ENCODE results near the gene VSX2. TPM values are rescaled to one million over a fixed set of nuclear protein-coding genes. Genes with fewer than 3 reads are reported as not detected.
A peak's percentile ranks its signal among the peaks of the same experiment; 100 is the strongest.

VSX2 gene
- total RNA-seq, 1 donor from 2014 or later: not detected

DNA sequence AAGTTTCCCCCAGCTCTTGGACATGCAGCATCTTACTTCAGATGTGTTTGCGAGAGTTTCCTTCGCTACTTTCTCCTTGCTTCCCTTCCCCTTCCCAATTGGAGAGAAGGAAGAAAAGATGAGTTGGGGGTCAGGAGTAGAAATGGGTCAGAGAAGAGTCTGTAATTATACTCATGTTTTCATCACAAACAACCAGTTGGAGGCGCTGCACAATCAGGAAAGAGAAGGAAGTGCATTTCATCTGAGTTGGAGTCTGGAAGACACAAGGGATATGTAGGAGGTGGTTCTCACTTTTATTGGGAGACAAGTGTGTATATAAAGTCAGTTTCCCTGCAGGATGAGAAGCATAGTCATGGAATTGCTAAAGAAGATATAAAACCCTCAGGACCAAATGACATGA lies 31.3 kb upstream of the VSX2 start:
- H3K9me3 ChIP-seq (ENCODE audit: control insufficient read depth in 3 of 3, low read length in 3 of 3): no peaks in the 10 kb centered on the region
- peaks cover 4 to 12% (median 9%) of the 10 kb centered on the region in 3 donors for H3K27me3 ChIP-seq (ENCODE audit: control insufficient read depth in 3 of 3, insufficient read depth in 3 of 3, low read length in 3 of 3)
- H3K36me3 ChIP-seq (ENCODE audit: control insufficient read depth in 3 of 3, insufficient read depth in 3 of 3, low read length in 3 of 3): peaks cover 0 to 6% (median 0%) of the 10 kb centered on the region in 3 donors
- H3K9ac ChIP-seq (ENCODE audit: low read depth in 1 of 3, low read length in 3 of 3): no peak overlapping the region
- H3K4me1 ChIP-seq (ENCODE audit: control insufficient read depth in 3 of 3, insufficient read depth in 3 of 3, low read length in 3 of 3): no peaks in the 10 kb centered on the region
- no peak overlapping the region for H3K4me3 ChIP-seq (ENCODE audit: low read length in 3 of 3)
- H3K27ac ChIP-seq (ENCODE audit: low read depth, low read length): no peak overlapping the region

GRCh38 chr14:74208642-74209041 lies 30.6 kb upstream of the VSX2 start:
- H3K9ac ChIP-seq (ENCODE audit: low read depth in 1 of 3, low read length in 3 of 3): no peak overlapping the region
- H3K4me1 ChIP-seq (ENCODE audit: control insufficient read depth in 3 of 3, insufficient read depth in 3 of 3, low read length in 3 of 3): no peaks in the 10 kb centered on the region

GRCh38 chr14:74211945-74212580 lies 27.2 kb upstream of the VSX2 start:
- Histone ChIP-seq H3K9ac (ENCODE audit: low read depth in 1 of 3, low read length in 3 of 3) (no peak overlapping the region), H3K27me3 (ENCODE audit: control insufficient read depth in 3 of 3, insufficient read depth in 3 of 3, low read length in 3 of 3) (peaks cover 4 to 23% (median 12%) of the 10 kb centered on the region in 3 donors), H3K27ac (ENCODE audit: low read depth, low read length) (no peak overlapping the region), H3K4me1 (ENCODE audit: control insufficient read depth in 3 of 3, insufficient read depth in 3 of 3, low read length in 3 of 3) (no peaks in the 10 kb centered on the region), H3K36me3 (ENCODE audit: control insufficient read depth in 3 of 3, insufficient read depth in 3 of 3, low read length in 3 of 3) (no peaks in the 10 kb centered on the region), H3K9me3 (ENCODE audit: control insufficient read depth in 3 of 3, low read length in 3 of 3) (no peaks in the 10 kb centered on the region), H3K4me3 (ENCODE audit: low read length in 3 of 3) (no peak overlapping the region)

More at GRCh38 chr14:74208642-74209041, 30.6 kb upstream of the VSX2 start:
- H3K4me3 ChIP-seq (ENCODE audit: low read length in 3 of 3): no peak overlapping the region
- no peaks in the 10 kb centered on the region for H3K36me3 ChIP-seq (ENCODE audit: control insufficient read depth in 3 of 3, insufficient read depth in 3 of 3, low read length in 3 of 3)
- no peak overlapping the region for H3K27ac ChIP-seq (ENCODE audit: low read depth, low read length)
- peaks cover 4 to 12% (median 10%) of the 10 kb centered on the region in 3 donors for H3K27me3 ChIP-seq (ENCODE audit: control insufficient read depth in 3 of 3, insufficient read depth in 3 of 3, low read length in 3 of 3)
- H3K9me3 ChIP-seq (ENCODE audit: control insufficient read depth in 3 of 3, low read length in 3 of 3): no peaks in the 10 kb centered on the region

GRCh38 chr14:74213907-74214803 lies 25.1 kb upstream of the VSX2 start:
- no peaks in the 10 kb centered on the region for H3K36me3 ChIP-seq (ENCODE audit: control insufficient read depth in 3 of 3, insufficient read depth in 3 of 3, low read length in 3 of 3)
- no peak overlapping the region for H3K4me3 ChIP-seq (ENCODE audit: low read length in 3 of 3)
- no peak overlapping the region for H3K9ac ChIP-seq (ENCODE audit: low read depth in 1 of 3, low read length in 3 of 3)
- no peaks in the 10 kb centered on the region for H3K9me3 ChIP-seq (ENCODE audit: control insufficient read depth in 3 of 3, low read length in 3 of 3)
- peaks cover 3 to 7% (median 6%) of the 10 kb centered on the region in 3 donors for H3K4me1 ChIP-seq (ENCODE audit: control insufficient read depth in 3 of 3, insufficient read depth in 3 of 3, low read length in 3 of 3)
- peaks cover 16 to 33% (median 22%) of the 10 kb centered on the region in 3 donors for H3K27me3 ChIP-seq (ENCODE audit: control insufficient read depth in 3 of 3, insufficient read depth in 3 of 3, low read length in 3 of 3)
- H3K27ac ChIP-seq (ENCODE audit: low read depth, low read length): no peak overlapping the region

GRCh38 chr14:74216671-74217070 lies 22.6 kb upstream of the VSX2 start:
- peaks cover 21 to 37% (median 28%) of the 10 kb centered on the region in 3 donors for H3K27me3 ChIP-seq (ENCODE audit: control insufficient read depth in 3 of 3, insufficient read depth in 3 of 3, low read length in 3 of 3)
- H3K9me3 ChIP-seq (ENCODE audit: control insufficient read depth in 3 of 3, low read length in 3 of 3): no peaks in the 10 kb centered on the region

GRCh38 chr14:74217672-74218448 lies 21.4 kb upstream of the VSX2 start:
- H3K36me3 ChIP-seq (ENCODE audit: control insufficient read depth in 3 of 3, insufficient read depth in 3 of 3, low read length in 3 of 3): no peaks in the 10 kb centered on the region
- peaks cover 18 to 37% (median 22%) of the 10 kb centered on the region in 3 donors for H3K27me3 ChIP-seq (ENCODE audit: control insufficient read depth in 3 of 3, insufficient read depth in 3 of 3, low read length in 3 of 3)
- no peaks in the 10 kb centered on the region for H3K9me3 ChIP-seq (ENCODE audit: control insufficient read depth in 3 of 3, low read length in 3 of 3)
- peak overlapping the region in 1 of 3 donors; percentile 40 for H3K9ac ChIP-seq (ENCODE audit: low read depth in 1 of 3, low read length in 3 of 3)
- H3K4me1 ChIP-seq (ENCODE audit: control insufficient read depth in 3 of 3, insufficient read depth in 3 of 3, low read length in 3 of 3): peaks cover 3 to 7% (median 6%) of the 10 kb centered on the region in 3 donors
- no peak overlapping the region for H3K27ac ChIP-seq (ENCODE audit: low read depth, low read length)
- peak overlapping the region in 2 of 3 donors; percentile 23 to 45 for H3K4me3 ChIP-seq (ENCODE audit: low read length in 3 of 3)

More at GRCh38 chr14:74216671-74217070, 22.6 kb upstream of the VSX2 start:
- peaks cover 3 to 7% (median 6%) of the 10 kb centered on the region in 3 donors for H3K4me1 ChIP-seq (ENCODE audit: control insufficient read depth in 3 of 3, insufficient read depth in 3 of 3, low read length in 3 of 3)
- H3K27ac ChIP-seq (ENCODE audit: low read depth, low read length): no peak overlapping the region
- H3K9ac ChIP-seq (ENCODE audit: low read depth in 1 of 3, low read length in 3 of 3): no peak overlapping the region
- no peak overlapping the region for H3K4me3 ChIP-seq (ENCODE audit: low read length in 3 of 3)
- no peaks in the 10 kb centered on the region for H3K36me3 ChIP-seq (ENCODE audit: control insufficient read depth in 3 of 3, insufficient read depth in 3 of 3, low read length in 3 of 3)

GRCh38 chr14:74218462-74218861 lies 20.8 kb upstream of the VSX2 start:
- H3K4me1 ChIP-seq (ENCODE audit: control insufficient read depth in 3 of 3, insufficient read depth in 3 of 3, low read length in 3 of 3): peaks cover 3 to 7% (median 6%) of the 10 kb centered on the region in 3 donors
- no peaks in the 10 kb centered on the region for H3K9me3 ChIP-seq (ENCODE audit: control insufficient read depth in 3 of 3, low read length in 3 of 3)
- no peaks in the 10 kb centered on the region for H3K36me3 ChIP-seq (ENCODE audit: control insufficient read depth in 3 of 3, insufficient read depth in 3 of 3, low read length in 3 of 3)
- H3K27me3 ChIP-seq (ENCODE audit: control insufficient read depth in 3 of 3, insufficient read depth in 3 of 3, low read length in 3 of 3): peaks cover 18 to 37% (median 22%) of the 10 kb centered on the region in 3 donors
- H3K27ac ChIP-seq (ENCODE audit: low read depth, low read length): no peak overlapping the region
- H3K9ac ChIP-seq (ENCODE audit: low read depth in 1 of 3, low read length in 3 of 3): no peak overlapping the region
- H3K4me3 ChIP-seq (ENCODE audit: low read length in 3 of 3): no peak overlapping the region

DNA sequence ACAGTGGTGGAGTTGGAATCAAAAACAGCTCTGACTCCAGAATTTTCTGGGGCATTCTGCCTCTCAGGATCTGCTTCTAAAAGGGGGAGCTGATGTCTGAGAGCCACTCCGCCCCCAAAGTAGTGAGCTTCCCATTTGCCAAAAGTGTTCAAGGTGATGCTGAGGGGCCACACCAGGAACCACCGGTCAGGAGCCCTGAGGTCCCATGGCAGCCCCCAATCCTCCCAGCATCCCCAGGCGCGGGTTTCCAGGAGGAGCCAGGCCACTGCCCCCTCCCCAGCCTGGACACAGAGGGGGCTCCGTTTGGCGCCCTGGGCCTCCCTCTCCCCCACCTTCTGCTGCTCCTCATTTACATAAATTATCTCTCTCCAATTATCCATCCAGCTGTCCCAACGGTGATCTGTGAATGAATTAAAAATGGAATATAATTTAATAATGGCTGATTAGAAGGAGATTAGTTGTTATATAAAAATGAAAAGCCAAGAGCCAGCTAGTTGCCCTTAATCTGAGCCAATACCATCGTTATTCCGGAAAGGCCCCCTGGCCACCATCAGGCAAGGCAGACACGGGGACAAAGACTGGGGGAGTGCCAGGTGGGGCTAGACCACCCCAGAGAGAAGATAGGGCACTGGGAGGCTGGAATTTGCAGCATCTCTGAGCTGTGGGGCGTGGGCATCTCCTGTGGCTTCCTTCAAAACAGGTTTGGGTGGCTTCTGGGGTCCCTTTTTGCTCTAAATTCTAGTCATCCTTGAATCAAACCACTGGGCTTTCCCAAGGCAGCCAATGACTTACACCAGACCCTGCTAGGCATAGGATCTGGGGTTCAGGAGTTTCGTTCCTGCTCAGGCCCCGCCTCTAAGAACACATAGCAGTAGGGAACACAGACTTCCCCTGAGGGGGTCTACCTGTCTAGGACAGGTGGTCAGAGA lies 19.7 kb upstream of the VSX2 start:
- Histone ChIP-seq H3K36me3 (ENCODE audit: control insufficient read depth in 3 of 3, insufficient read depth in 3 of 3, low read length in 3 of 3) (no peaks in the 10 kb centered on the region), H3K4me1 (ENCODE audit: control insufficient read depth in 3 of 3, insufficient read depth in 3 of 3, low read length in 3 of 3) (peaks cover 3 to 7% (median 6%) of the 10 kb centered on the region in 3 donors), H3K27me3 (ENCODE audit: control insufficient read depth in 3 of 3, insufficient read depth in 3 of 3, low read length in 3 of 3) (peaks cover 22 to 34% (median 27%) of the 10 kb centered on the region in 3 donors)

DNA sequence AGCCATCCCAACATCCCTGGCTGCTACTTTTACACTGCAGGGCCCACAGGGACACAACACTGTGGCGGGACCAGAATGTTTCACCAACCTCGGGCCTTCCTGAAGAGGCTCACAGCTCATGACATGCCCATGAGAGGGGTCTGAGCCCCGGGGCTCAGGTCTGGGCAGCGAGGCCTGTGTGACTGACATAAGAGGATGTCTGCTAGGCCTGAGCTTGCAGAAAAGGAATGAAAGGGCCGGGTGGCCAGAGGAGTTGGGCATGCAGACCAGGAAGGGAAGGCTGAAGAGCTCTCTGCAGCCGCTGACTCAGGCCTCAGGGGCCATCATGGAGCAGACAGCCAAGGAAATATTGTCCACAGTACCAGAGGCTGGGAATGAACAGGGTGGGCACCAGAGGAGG lies 18.3 kb upstream of the VSX2 start:
- Histone ChIP-seq H3K36me3 (ENCODE audit: control insufficient read depth in 3 of 3, insufficient read depth in 3 of 3, low read length in 3 of 3) (no peaks in the 10 kb centered on the region), H3K27me3 (ENCODE audit: control insufficient read depth in 3 of 3, insufficient read depth in 3 of 3, low read length in 3 of 3) (peaks cover 22 to 34% (median 27%) of the 10 kb centered on the region in 3 donors), H3K27ac (ENCODE audit: low read depth, low read length) (no peak overlapping the region), H3K9ac (ENCODE audit: low read depth in 1 of 3, low read length in 3 of 3) (no peak overlapping the region), H3K9me3 (ENCODE audit: control insufficient read depth in 3 of 3, low read length in 3 of 3) (no peaks in the 10 kb centered on the region), H3K4me1 (ENCODE audit: control insufficient read depth in 3 of 3, insufficient read depth in 3 of 3, low read length in 3 of 3) (peaks cover 3 to 7% (median 6%) of the 10 kb centered on the region in 3 donors), H3K4me3 (ENCODE audit: low read length in 3 of 3) (no peak overlapping the region)

More for the DNA sequence above, 19.7 kb upstream of the VSX2 start:
- Histone ChIP-seq H3K9ac (ENCODE audit: low read depth in 1 of 3, low read length in 3 of 3) (no peak overlapping the region), H3K4me3 (ENCODE audit: low read length in 3 of 3) (no peak overlapping the region), H3K27ac (ENCODE audit: low read depth, low read length) (no peak overlapping the region), H3K9me3 (ENCODE audit: control insufficient read depth in 3 of 3, low read length in 3 of 3) (no peaks in the 10 kb centered on the region)

Measured in skeletal muscle tissue (tissue), 4 donors.